ENCODE data around the gene COL1A2.

- TF ChIP-seq EZH2 (IDR thresholded peaks at IDR 0.05; ENCODE audit: borderline replicate concordance): no peak
- TF ChIP-seq, protein P1, sequence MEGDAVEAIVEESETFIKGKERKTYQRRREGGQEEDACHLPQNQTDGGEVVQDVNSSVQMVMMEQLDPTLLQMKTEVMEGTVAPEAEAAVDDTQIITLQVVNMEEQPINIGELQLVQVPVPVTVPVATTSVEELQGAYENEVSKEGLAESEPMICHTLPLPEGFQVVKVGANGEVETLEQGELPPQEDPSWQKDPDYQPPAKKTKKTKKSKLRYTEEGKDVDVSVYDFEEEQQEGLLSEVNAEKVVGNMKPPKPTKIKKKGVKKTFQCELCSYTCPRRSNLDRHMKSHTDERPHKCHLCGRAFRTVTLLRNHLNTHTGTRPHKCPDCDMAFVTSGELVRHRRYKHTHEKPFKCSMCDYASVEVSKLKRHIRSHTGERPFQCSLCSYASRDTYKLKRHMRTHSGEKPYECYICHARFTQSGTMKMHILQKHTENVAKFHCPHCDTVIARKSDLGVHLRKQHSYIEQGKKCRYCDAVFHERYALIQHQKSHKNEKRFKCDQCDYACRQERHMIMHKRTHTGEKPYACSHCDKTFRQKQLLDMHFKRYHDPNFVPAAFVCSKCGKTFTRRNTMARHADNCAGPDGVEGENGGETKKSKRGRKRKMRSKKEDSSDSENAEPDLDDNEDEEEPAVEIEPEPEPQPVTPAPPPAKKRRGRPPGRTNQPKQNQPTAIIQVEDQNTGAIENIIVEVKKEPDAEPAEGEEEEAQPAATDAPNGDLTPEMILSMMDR (IDR thresholded peaks at IDR 0.05; ENCODE audit: poor library complexity): no peak
These were observed 44.0 kb upstream of the COL1A2 start for GRCh38 chr7:94350734-94351133.

Data from hepatocyte (in vitro differentiated cells).